HS-5 (cell line): ENCODE measurements around the gene NDUFS2.
"Not testable (repeated sequence)": the region's sequence is repeated elsewhere in the genome, so short reads cannot be mapped to it uniquely, and the experiment has no call there.

ENCODE experiments used
- DNase-seq: peaks from one replicate; pipeline ENCODE4 v3.0.0-alpha.2; 2012; ENCODE audit warnings: low read depth

Gene NDUFS2

GRCh38 chr1:161220002-161220401 lies 17.8 kb downstream of the NDUFS2 start:
- no peak for DNase-seq

GRCh38 chr1:161222175-161223019 lies 20.2 kb downstream of the NDUFS2 start:
- no peak for DNase-seq

GRCh38 chr1:161223805-161224694 lies 21.9 kb downstream of the NDUFS2 start:
- no peak for DNase-seq

GRCh38 chr1:161224695-161225087 lies 22.5 kb downstream of the NDUFS2 start:
- not testable (repeated sequence) for DNase-seq

- no peak for DNase-seq
Observed at GRCh38 chr1:161225178-161225533, 23.0 kb downstream of the NDUFS2 start.

- peak; percentile 99 for DNase-seq
Observed at GRCh38 chr1:161225534-161226319, 23.6 kb downstream of the NDUFS2 start, which contains the start of gene TOMM40L. Gene TOMM40L (plus strand): TSS chr1:161226060. CDS start chr1:161226490, 430 bp downstream.

- no peak for DNase-seq
Observed at GRCh38 chr1:161226320-161226711, 24.1 kb downstream of the NDUFS2 start.

GRCh38 chr1:161226759-161227158 lies 24.6 kb downstream of the NDUFS2 start:
- DNase-seq: no peak

GRCh38 chr1:161227196-161227871 lies 25.2 kb downstream of the NDUFS2 start:
- DNase-seq: no peak

- no peak for DNase-seq
Observed at GRCh38 chr1:161228032-161228431, 25.9 kb downstream of the NDUFS2 start.

- DNase-seq: no peak
Observed at GRCh38 chr1:161229896-161230295, 27.7 kb downstream of the NDUFS2 start.

GRCh38 chr1:161230762-161231161 lies 28.6 kb downstream of the NDUFS2 start:
- no peak for DNase-seq

GRCh38 chr1:161233102-161233501 lies 30.9 kb downstream of the NDUFS2 start:
- DNase-seq: no peak

- no peak for DNase-seq
Observed at GRCh38 chr1:161235957-161236775, 34.0 kb downstream of the NDUFS2 start.

- DNase-seq: no peak
Observed at GRCh38 chr1:161238039-161238473, 35.9 kb downstream of the NDUFS2 start, which contains the start of gene NR1I3. Gene NR1I3 (minus strand): TSS chr1:161238203. CDS start chr1:161236565, 1,638 bp downstream.

GRCh38 chr1:161241682-161242081 lies 39.5 kb downstream of the NDUFS2 start:
- DNase-seq: no peak

GRCh38 chr1:161242313-161242712 lies 40.1 kb downstream of the NDUFS2 start:
- DNase-seq: peak; percentile 23

- DNase-seq: no peak
Observed at GRCh38 chr1:161244888-161245287, 42.7 kb downstream of the NDUFS2 start.

GRCh38 chr1:161250100-161250499 lies 47.9 kb downstream of the NDUFS2 start:
- DNase-seq: not testable (repeated sequence)

GRCh38 chr1:161250829-161251228 lies 48.7 kb downstream of the NDUFS2 start:
- DNase-seq: no peak
